BJ (cell line): ENCODE data around the gene UST. TPM values are rescaled to one million over a fixed set of nuclear protein-coding genes. Genes with fewer than 3 reads are reported as not detected.

Experiments used
- CTCF ChIA-PET: fragments of 350-600 bp; formaldehyde crosslinking; extraction: SDS; loops from one replicate; lab custom pipeline; 2021; ENCODE audit warnings: antibody characterized with exemption, inconsistent platforms; lab: Yijun Ruan, JAX
- POLR2A ChIA-PET: fragments of 300-600 bp; sonication (Branson Sonifier 250); formaldehyde crosslinking; extraction: SDS; loops from one replicate; lab custom pipeline; 2021; ENCODE audit warnings: antibody characterized with exemption; lab: Charles Lee
- DNase-seq: peaks from one replicate; pipeline ENCODE4 v3.0.0-alpha.2; 2011; ENCODE audit warnings: low read depth
- H3K27me3 ChIP-seq: 2 replicates; pipeline ENCODE4 v1.6.0; 2011; ENCODE audit warnings: low read length; ENCODE audit not compliant: control insufficient read depth, insufficient read depth
- H3K36me3 ChIP-seq: 2 replicates; pipeline ENCODE4 v1.5.1; 2011; ENCODE audit warnings: low read length; ENCODE audit not compliant: control insufficient read depth, insufficient read depth
- H3K4me3 ChIP-seq: 2 replicates; pipeline ENCODE4 v1.5.1; 2011; ENCODE audit warnings: low read depth, mild to moderate bottlenecking, control low read depth, low read length
- CTCF ChIP-seq: IDR thresholded peaks from 2 replicates; pipeline ENCODE4 v1.5.1; 2011; ENCODE audit warnings: low read depth, mild to moderate bottlenecking, control low read depth, inconsistent platforms, low read length, moderate library complexity; ENCODE audit not compliant: insufficient read depth
- polyA plus RNA-seq: library from polyadenylated mRNA; depleted of rRNA; stranded (reverse); fragments of >200 nt; gene quantifications from 2 replicates; pipeline ENCODE4 v1.2.3, GENCODE V29; 2011

Gene UST
- polyA plus RNA-seq, 1 experiment: 6.8 TPM

DNA sequence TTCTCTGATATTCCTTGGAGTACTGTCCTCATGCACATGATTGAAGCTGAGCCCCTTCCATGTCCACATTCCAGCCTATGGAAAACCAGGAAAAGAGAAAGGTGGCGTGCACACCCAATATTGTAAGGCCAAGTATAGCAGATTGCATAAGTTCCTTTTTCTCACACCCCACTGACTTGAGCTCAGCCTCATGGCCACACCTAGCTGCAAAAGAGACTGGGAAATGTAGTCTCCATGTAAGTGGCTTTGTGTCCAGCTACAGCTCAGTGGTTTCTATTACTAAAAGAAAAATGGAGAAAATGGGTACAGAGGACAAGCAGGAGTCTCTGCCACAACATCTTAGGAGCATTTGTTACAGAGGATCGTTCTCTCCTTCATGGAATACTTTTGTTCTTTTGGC lies 10.8 kb upstream of the UST start:
- DNase-seq: no peak
- no peak for TF ChIP-seq CTCF
- H3K27me3 ChIP-seq: no peaks in the 10 kb centered on the region
- POLR2A ChIA-PET: no interaction called here
- H3K36me3 ChIP-seq: no peaks in the 10 kb centered on the region
- H3K4me3 ChIP-seq: no peak overlapping the region
- CTCF ChIA-PET: interaction anchor here (1.1 kb wide), 1 partner anchor 158 kb away, joined by 3 read pairs; no protein-coding TSS in a partner anchor

DNA sequence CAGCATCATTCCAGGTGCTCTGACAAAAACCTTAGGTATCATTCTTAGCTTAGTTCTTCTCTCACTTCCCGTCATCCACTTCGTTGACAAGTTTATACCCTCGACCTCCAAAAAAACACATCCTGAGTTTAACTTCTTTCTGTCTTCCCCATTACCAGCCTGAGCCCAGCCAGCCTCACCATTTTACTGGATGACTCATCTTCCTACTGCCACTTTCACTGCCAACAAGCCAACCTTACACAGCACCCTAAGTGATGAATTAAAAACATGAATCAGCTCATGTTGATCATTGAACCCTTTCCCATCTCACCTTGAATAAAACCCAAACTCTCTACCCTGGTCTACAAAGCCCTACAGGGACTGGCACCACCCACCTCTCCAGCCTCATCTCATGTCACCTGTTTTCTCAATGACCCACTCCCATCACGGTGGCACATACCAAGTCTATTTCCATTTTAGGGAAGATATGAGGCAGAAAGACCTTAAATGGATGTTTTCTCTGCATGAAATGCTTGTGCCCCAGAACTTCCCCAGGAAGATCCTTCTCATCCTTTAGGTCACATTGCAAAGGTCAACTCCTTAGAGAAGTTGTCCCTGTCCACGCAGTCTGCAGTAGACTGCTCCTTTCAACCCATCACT lies 9.9 kb upstream of the UST start:
- ChIA-PET CTCF (interaction anchor here (0.7 to 1.1 kb wide), 2 partner anchors 158 to 159 kb away, joined by 3 to 4 read pairs; no protein-coding TSS in a partner anchor), POLR2A (no interaction called here)
- no peak for DNase-seq

GRCh38 chr6:148737806-148738205 lies 9.0 kb upstream of the UST start:
- no peak for DNase-seq
- Histone ChIP-seq H3K36me3 (no peaks in the 10 kb centered on the region), H3K4me3 (no peak overlapping the region), H3K27me3 (no peaks in the 10 kb centered on the region)
- ChIA-PET POLR2A (no interaction called here), CTCF (no interaction called here)
- TF ChIP-seq CTCF: no peak

More for the DNA sequence above, 9.9 kb upstream of the UST start:
- Histone ChIP-seq H3K4me3 (no peak overlapping the region), H3K27me3 (no peaks in the 10 kb centered on the region), H3K36me3 (no peaks in the 10 kb centered on the region)
- TF ChIP-seq CTCF: no peak

DNA sequence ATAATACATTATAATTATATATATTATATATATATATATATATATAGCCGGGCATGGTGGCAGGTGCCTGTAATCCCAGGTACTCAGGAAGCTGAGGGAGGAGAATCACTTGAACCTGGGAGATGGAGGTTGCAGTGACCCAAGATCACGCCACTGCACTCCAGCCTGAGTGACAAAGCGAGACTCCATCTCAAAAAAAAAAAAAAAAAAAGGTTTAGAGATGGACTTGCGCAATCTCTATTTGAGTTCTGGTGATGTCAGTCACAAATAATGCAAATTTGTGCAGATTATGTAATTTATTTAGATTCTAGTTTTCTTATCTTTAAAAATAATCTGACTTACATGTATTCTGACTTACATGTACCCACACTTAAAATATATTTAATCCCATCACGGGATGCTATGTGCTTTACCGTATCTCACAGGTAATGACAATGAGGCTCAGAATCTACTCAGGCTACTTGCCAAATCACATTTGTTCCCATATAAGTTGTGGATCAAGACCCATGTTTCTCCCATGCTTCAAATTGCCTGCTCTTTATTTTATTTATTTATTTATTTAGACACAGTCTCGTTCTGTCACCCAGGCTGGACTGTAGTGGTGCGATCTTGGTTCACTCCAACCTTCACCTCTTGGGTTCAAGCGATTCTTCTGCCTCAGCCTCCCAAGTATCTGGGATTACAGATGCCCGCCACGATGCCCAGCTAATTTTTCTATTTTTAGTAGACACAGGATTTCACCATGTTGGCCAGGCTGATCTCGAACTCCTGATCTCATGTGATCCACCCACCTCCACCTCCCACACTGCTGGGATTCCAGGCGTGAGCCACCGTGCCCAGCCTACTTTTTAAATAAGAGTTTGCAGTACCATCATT lies 7.6 kb upstream of the UST start:
- TF ChIP-seq CTCF: no peak
- DNase-seq: no peak
- ChIA-PET CTCF (no interaction called here), POLR2A (no interaction called here)
- Histone ChIP-seq H3K36me3 (no peaks in the 10 kb centered on the region), H3K27me3 (no peaks in the 10 kb centered on the region), H3K4me3 (no peak overlapping the region)

GRCh38 chr6:148739822-148740128 lies 7.1 kb upstream of the UST start:
- ChIA-PET CTCF (interaction anchor here (1.3 to 1.5 kb wide), 2 partner anchors 18 to 162 kb away, joined by 3 read pairs; no protein-coding TSS in a partner anchor), POLR2A (no interaction called here)

More at GRCh38 chr6:148739822-148740128, 7.1 kb upstream of the UST start:
- Histone ChIP-seq H3K36me3 (no peaks in the 10 kb centered on the region), H3K4me3 (no peak overlapping the region), H3K27me3 (no peaks in the 10 kb centered on the region)
- DNase-seq: no peak
- no peak for TF ChIP-seq CTCF
